ENCODE results near the gene GSC. TPM values are rescaled to one million over a fixed set of nuclear protein-coding genes. Genes with fewer than 3 reads are reported as not detected.

The GSC gene
- total RNA-seq (2022; extraction: Qiagen RNA extraction; ENCODE audit: low read depth): 0.23 to 0.68 TPM (median 0.44 TPM) in 5 replicates

GRCh38 chr14:94769391-94770250 is at the start of gene GSC:
TSS of gene GSC (minus strand) at chr14:94770113. CDS start at chr14:94770015, 98 bp downstream.

Other genes starting within 250 kb of the GSC start
- not detected in 5 replicates for gene SERPINA4, start 208.7 kb downstream of the GSC start, total RNA-seq (2022; extraction: Qiagen RNA extraction; ENCODE audit: low read depth)
- 0.06 to 0.29 TPM (median 0.14 TPM) in 4 of 5 replicates, not detected in the other for gene SERPINA5, start 188.7 kb downstream of the GSC start, total RNA-seq (2022; extraction: Qiagen RNA extraction; ENCODE audit: low read depth)
- gene SERPINA3, start 157.7 kb downstream of the GSC start, total RNA-seq (2022; extraction: Qiagen RNA extraction; ENCODE audit: low read depth): 5.4 to 7.6 TPM (median 5.7 TPM) in 5 replicates

All from A549 treated with CpdA at 1 μM for 4 hours (cell line).